ENCODE data around the gene MLLT6. TPM values are rescaled to one million over a fixed set of nuclear protein-coding genes. Genes with fewer than 3 reads are reported as not detected.

The MLLT6 gene
- total RNA-seq, 2 experiments from 2014 or later = 211 to 219 TPM

DNA sequence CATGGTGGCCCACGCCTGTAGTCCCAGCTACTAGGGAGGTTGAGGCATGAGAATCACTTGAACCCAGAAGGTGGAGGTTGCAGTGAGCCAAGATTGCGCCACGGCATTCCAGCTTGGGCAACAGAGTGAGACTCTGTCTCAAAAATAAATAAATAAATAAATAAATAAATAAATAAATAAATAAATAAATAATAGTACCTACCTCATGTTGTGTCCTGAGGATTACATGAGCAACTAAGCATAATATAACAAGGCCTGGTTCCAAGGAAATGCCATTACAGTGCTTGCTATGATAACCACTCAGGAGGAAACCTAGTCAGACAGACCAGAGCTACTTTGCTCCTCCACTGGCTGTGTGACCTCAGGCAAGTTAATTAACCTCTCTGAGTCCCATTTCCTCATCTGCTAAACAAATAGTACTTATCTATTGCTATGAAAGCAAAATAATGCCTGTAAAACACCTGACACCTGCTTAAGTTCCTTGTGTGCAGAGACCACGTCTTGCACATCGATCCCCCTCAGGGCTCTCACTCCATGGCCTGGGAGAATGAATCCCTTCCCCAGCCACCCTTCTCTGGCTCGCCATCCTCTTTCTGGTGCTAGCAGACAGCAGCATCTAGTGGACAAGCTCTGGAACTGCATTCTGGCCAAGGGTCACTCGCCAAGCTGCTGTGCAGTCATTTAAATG, 37.8 kb upstream of the MLLT6 start:
- H3K27ac Mint-ChIP-seq = no peak overlapping the region
- peaks cover 49% of the 10 kb centered on the region for H3K27me3 Mint-ChIP-seq (ENCODE audit: low read depth)
- peaks cover 9% of the 10 kb centered on the region for H3K4me1 Mint-ChIP-seq (ENCODE audit: low read depth)
- no peaks in the 10 kb centered on the region for H3K9me3 Mint-ChIP-seq (ENCODE audit: insufficient read depth)
- POLR2A ChIA-PET = interaction anchor here (0.7 to 1.2 kb wide), 4 partner anchors 10 to 109 kb away, joined by 3 to 4 read pairs (median 3); no protein-coding TSS in a partner anchor
- peaks cover 5% of the 10 kb centered on the region for H3K36me3 Mint-ChIP-seq (ENCODE audit: low read depth)
- ATAC-seq (peak; percentile 70), DNase-seq (peak; percentile 72)
- no peak overlapping the region for H3K4me3 Mint-ChIP-seq
- CTCF ChIA-PET = interaction anchor here (0.6 to 14.3 kb wide), 39 partner anchors 9 to 318 kb away, joined by 3 to 345 read pairs (median 4); partner anchors contain the start of gene PSMB3

- peaks cover 12% of the 10 kb centered on the region for H3K4me1 Mint-ChIP-seq (ENCODE audit: low read depth)
- H3K27ac Mint-ChIP-seq = no peak overlapping the region
- ATAC-seq (no peak), DNase-seq (no peak)
- H3K4me3 Mint-ChIP-seq = no peak overlapping the region
- H3K27me3 Mint-ChIP-seq (ENCODE audit: low read depth) = peaks cover 52% of the 10 kb centered on the region
- no peaks in the 10 kb centered on the region for H3K9me3 Mint-ChIP-seq (ENCODE audit: insufficient read depth)
- CTCF ChIA-PET = interaction anchor here (0.6 to 14.3 kb wide), 36 partner anchors 10 to 319 kb away, joined by 3 to 345 read pairs (median 4); no protein-coding TSS in a partner anchor
- POLR2A ChIA-PET = interaction anchor here (0.9 to 1.2 kb wide), 2 partner anchors 13 to 109 kb away, joined by 3 read pairs; no protein-coding TSS in a partner anchor
- peaks cover 6% of the 10 kb centered on the region for H3K36me3 Mint-ChIP-seq (ENCODE audit: low read depth)
Observed at GRCh38 chr17:38667787-38668122, 37.3 kb upstream of the MLLT6 start.

- Mint-ChIP-seq H3K4me3 (no peak overlapping the region), H3K9me3 (ENCODE audit: insufficient read depth) (no peaks in the 10 kb centered on the region), H3K27ac (no peak overlapping the region), H3K27me3 (ENCODE audit: low read depth) (peaks cover 49% of the 10 kb centered on the region), H3K4me1 (ENCODE audit: low read depth) (peaks cover 14% of the 10 kb centered on the region), H3K36me3 (ENCODE audit: low read depth) (peaks cover 6% of the 10 kb centered on the region)
- ATAC-seq (no peak), DNase-seq (no peak)
- CTCF ChIA-PET = interaction anchor here (0.8 to 14.3 kb wide), 8 partner anchors 30 to 226 kb away, joined by 3 to 345 read pairs (median 3); no protein-coding TSS in a partner anchor
- POLR2A ChIA-PET = no interaction called here
Observed at GRCh38 chr17:38669520-38669919, 35.6 kb upstream of the MLLT6 start.

DNA sequence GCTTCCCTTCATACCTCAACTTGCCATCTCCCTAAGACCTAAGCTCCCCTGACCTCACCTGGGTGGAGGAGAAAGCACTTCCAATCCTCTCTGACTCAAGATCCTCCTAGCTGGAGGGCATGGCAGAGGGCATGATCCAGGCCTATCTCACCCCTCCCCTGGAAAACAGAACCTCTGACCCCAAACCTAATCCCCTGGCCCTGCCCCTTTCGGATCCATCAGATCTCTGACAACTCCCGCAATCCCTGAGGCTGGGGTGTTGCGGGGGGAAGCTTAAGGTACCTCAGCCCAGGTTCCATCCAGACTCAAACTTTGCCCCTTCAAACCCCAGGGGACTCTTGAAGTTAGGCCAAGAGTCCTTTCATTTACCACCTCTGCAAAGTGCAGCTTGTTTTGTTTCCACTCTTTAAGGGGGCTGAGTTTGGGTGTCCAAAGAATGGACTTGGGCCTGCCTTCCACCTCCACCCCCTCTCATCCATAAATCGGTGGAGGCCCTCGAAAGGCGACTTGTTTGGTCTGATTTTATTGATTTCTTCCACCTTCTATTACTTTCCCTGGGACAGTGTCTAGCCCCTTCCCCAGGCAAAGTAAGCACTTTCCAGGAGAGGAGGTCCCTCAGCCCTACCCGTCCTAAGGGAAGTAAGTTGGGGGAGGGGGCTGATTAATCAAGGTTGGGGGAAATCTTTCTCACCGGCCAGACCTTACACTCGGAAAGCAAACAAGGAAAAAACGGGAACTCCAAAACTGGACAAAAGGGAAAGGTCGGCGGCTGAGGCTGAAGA, 32.9 kb upstream of the MLLT6 start:
- Mint-ChIP-seq H3K27ac (no peak overlapping the region), H3K4me1 (ENCODE audit: low read depth) (peaks cover 36% of the 10 kb centered on the region), H3K4me3 (no peak overlapping the region), H3K9me3 (ENCODE audit: insufficient read depth) (no peaks in the 10 kb centered on the region), H3K27me3 (ENCODE audit: low read depth) (peaks cover 47% of the 10 kb centered on the region), H3K36me3 (ENCODE audit: low read depth) (peaks cover 6% of the 10 kb centered on the region)
- CTCF ChIA-PET = interaction anchor here (1.0 to 14.3 kb wide), 4 partner anchors 9 to 321 kb away, joined by 3 to 345 read pairs (median 4); partner anchors contain the start of gene SOCS7
- no peak for DNase-seq
- ATAC-seq = no peak
- POLR2A ChIA-PET = no interaction called here

DNA sequence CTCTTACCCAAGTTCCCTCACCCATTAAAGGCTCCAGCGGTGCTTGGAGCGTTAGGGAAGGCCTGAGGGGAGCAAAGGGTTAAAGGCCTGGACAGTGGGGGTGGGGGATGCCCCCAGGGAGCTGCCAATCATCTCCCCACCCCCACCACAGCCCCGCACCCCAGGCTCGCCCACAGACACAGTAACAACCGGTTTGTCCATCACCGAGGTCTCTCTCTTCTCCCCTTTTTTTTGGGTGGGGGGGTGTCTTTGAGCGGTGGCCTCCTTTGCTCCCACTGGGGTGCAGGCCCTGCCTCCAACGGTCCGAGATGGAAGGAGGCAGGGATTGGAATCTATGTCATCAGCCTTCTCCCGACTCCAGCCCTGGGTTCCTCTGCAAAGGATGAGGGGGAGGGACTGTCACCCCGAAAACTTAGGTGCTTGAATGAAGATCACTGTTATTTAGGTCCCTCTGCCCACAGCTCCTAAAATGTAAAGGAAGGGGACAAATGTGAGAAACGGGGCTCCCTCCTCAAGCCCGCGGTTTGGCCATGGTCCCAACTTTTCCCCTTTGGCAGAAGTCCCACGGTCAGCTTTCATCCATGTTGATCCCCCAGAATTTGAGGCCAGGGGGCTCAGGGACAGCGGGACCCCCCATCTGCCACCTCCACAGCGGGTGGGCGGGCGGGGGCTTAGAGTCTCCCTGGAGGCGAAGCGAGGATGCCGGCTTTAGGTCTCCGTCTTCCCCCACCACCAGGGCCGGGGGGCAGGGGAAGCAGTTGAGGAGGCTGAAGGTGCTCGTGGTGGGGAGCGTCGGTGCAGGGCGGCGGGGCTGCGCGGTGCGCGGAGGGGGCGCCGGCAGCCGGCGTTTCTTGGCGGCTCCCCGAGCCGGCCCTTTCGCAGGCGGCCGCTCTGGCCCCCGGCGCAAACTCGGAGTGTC, 32.0 kb upstream of the MLLT6 start:
- H3K27ac Mint-ChIP-seq = no peak overlapping the region
- H3K9me3 Mint-ChIP-seq (ENCODE audit: insufficient read depth) = no peaks in the 10 kb centered on the region
- H3K27me3 Mint-ChIP-seq (ENCODE audit: low read depth) = peaks cover 40% of the 10 kb centered on the region
- peaks cover 6% of the 10 kb centered on the region for H3K36me3 Mint-ChIP-seq (ENCODE audit: low read depth)
- ATAC-seq (no peak), DNase-seq (no peak)
- peak overlapping the region; percentile 49 for H3K4me3 Mint-ChIP-seq
- CTCF ChIA-PET = interaction anchor here (2.9 to 14.3 kb wide), 2 partner anchors 62 to 115 kb away, joined by 6 to 345 read pairs; no protein-coding TSS in a partner anchor
- H3K4me1 Mint-ChIP-seq (ENCODE audit: low read depth) = peaks cover 40% of the 10 kb centered on the region
- POLR2A ChIA-PET = no interaction called here

GRCh38 chr17:38673707-38674013, 31.4 kb upstream of the MLLT6 start:
- Mint-ChIP-seq H3K4me3 (no peak overlapping the region), H3K36me3 (ENCODE audit: low read depth) (peaks cover 6% of the 10 kb centered on the region), H3K27me3 (ENCODE audit: low read depth) (peaks cover 34% of the 10 kb centered on the region), H3K9me3 (ENCODE audit: insufficient read depth) (no peaks in the 10 kb centered on the region), H3K27ac (no peak overlapping the region), H3K4me1 (ENCODE audit: low read depth) (peaks cover 40% of the 10 kb centered on the region)
- POLR2A ChIA-PET = interaction anchor here (0.6 kb wide), 1 partner anchor 14 kb away, joined by 3 read pairs; no protein-coding TSS in a partner anchor
- CTCF ChIA-PET = interaction anchor here (2.9 to 4.9 kb wide), 3 partner anchors 58 to 115 kb away, joined by 6 to 40 read pairs (median 29); partner anchors contain the start of gene CISD3
- ATAC-seq (no peak), DNase-seq (no peak)

DNA sequence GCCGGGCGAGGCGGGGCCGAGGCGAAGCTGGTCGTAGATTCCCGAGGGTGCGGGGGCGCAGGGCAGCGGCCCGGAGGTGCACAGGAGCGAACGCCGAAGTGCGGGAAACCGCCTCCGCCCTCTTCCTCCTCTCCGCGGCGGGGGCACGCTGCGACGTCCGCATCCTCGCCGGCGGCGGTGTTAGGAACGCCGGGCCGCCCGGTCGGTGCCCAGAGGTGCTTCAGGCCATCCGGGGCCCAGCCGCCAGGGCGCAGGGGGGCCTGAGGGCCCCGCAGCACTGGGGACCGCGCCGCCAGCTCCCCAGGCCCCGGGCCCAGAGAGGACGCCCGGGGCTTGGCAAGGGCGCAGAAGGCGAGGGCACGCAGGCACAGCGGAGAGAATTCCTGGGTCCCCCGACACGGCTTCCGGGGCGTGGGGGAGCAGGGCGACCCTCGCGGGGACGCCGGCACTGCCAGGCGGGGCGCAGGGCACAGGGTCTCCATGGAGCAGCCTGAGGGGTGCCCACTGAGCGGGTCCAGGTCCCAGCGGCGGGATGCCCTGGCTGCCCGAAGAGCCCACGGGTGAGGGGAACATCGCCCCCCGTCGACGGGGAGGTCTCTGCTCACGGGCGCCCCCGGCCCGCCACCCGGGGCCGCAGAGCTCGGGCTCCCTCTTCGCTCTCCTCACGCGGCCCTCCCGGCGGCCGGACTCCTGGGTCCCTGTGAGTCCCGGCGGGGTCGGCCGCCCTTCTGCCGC, 30.9 kb upstream of the MLLT6 start:
- ChIA-PET CTCF (interaction anchor here (1.2 to 4.9 kb wide), 7 partner anchors 11 to 115 kb away, joined by 6 to 40 read pairs (median 19); partner anchors contain the start of gene CISD3), POLR2A (interaction anchor here (0.6 to 1.4 kb wide), 2 partner anchors 15 to 61 kb away, joined by 3 to 4 read pairs; no protein-coding TSS in a partner anchor)
- Mint-ChIP-seq H3K4me1 (ENCODE audit: low read depth) (peaks cover 40% of the 10 kb centered on the region), H3K36me3 (ENCODE audit: low read depth) (peaks cover 6% of the 10 kb centered on the region), H3K9me3 (ENCODE audit: insufficient read depth) (no peaks in the 10 kb centered on the region), H3K27me3 (ENCODE audit: low read depth) (peaks cover 29% of the 10 kb centered on the region), H3K27ac (no peak overlapping the region), H3K4me3 (peak overlapping the region; percentile 48)
- peak; percentile 39 for DNase-seq
- ATAC-seq = peak; percentile 25

- POLR2A ChIA-PET = interaction anchor here (0.6 to 1.4 kb wide), 5 partner anchors 28 to 492 kb away, joined by 3 to 5 read pairs (median 3); no protein-coding TSS in a partner anchor
- H3K4me1 Mint-ChIP-seq (ENCODE audit: low read depth) = peaks cover 40% of the 10 kb centered on the region
- H3K27ac Mint-ChIP-seq = peak within 1 kb of the TSS; percentile 60
- peak within 1 kb of the TSS; percentile 54 for H3K4me3 Mint-ChIP-seq
- peak; percentile 89 for ATAC-seq
- CTCF ChIA-PET = interaction anchor here (0.9 to 8.0 kb wide), 10 partner anchors 12 to 490 kb away, joined by 4 to 141 read pairs (median 19); partner anchors contain the start of genes CISD3 and PSMB3
- peak; percentile 91 for DNase-seq
- H3K27me3 Mint-ChIP-seq (ENCODE audit: low read depth) = peaks cover 22% of the 10 kb centered on the region
- no peaks in the 10 kb centered on the region for H3K9me3 Mint-ChIP-seq (ENCODE audit: insufficient read depth)
- H3K36me3 Mint-ChIP-seq (ENCODE audit: low read depth) = peaks cover 6% of the 10 kb centered on the region
Observed at GRCh38 chr17:38674749-38675615, 30.1 kb upstream of the MLLT6 start, which contains the start of gene EPOP. EPOP (minus strand) TSS chr17:38674957; CDS start chr17:38674495, 462 bp downstream.

DNA sequence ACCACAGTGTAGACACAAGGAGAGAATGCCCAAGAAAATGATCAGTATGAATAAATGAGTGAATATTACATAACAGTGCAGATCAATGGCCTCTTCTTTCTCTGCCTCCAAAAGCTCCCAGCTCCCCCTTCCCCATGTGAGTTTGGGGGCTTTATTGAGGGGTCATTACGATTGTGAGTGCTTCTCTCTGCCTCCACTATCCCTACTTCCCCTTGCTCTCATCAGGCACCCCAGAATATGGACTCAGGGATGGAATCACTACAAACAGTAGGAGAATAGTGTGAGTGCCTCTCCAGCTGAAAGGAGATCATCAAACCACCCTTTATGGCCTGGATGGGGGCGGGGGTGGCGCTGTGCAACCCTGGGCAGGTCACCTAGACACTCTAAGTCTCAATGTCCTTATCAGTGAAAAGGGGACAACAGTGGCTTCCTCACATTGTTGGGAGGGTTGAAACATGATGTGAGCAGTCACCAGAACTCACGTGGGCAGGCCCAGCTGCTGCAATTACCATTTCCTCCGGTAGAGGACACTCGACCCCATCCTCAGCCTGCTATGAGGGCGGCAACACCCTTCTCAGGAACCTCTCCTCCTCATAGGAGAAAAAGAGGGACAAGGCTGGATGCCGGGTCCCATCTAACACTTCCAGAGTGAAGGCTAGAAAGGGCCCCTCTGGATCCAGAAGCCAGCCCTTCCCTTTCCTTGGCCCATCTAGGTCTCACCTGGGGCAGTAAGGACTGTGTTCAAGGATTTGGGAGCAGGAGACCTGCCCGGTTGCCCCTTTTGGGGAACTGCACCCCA, 28.2 kb upstream of the MLLT6 start:
- Mint-ChIP-seq H3K27ac (peak overlapping the region; percentile 45), H3K4me1 (ENCODE audit: low read depth) (peaks cover 34% of the 10 kb centered on the region), H3K36me3 (ENCODE audit: low read depth) (peaks cover 4% of the 10 kb centered on the region), H3K27me3 (ENCODE audit: low read depth) (peaks cover 6% of the 10 kb centered on the region), H3K4me3 (no peak overlapping the region), H3K9me3 (ENCODE audit: insufficient read depth) (no peaks in the 10 kb centered on the region)
- POLR2A ChIA-PET = interaction anchor here (0.7 to 2.8 kb wide), 7 partner anchors 10 to 58 kb away, joined by 3 to 13 read pairs (median 6); partner anchors contain the start of gene MLLT6
- CTCF ChIA-PET = interaction anchor here (0.7 to 8.0 kb wide), 21 partner anchors 8 to 193 kb away, joined by 3 to 141 read pairs (median 13); partner anchors contain the start of genes CISD3, LASP1, MLLT6 and PSMB3
- DNase-seq = peak; percentile 88
- peak; percentile 53 for ATAC-seq

All from activated CD8-positive, alpha-beta T cell treated with anti-CD3 and anti-CD28 coated beads, Interleukin-2, amount 10 ng/mL, durations not matched to agents 7 days and 5 days (primary cell).